HepG2 (cell line): ENCODE data around the gene PRMT6. TPM values are rescaled to one million over a fixed set of nuclear protein-coding genes. Genes with fewer than 3 reads are reported as not detected.
"Not testable (repeated sequence)": the region's sequence is repeated elsewhere in the genome, so short reads cannot be mapped to it uniquely, and the experiment has no call there.

Experiments used
- ATAC-seq: fragments of 200-7000 bp; cut with Tn5 transposase; 3 replicates; pipeline ENCODE4 v1.9.1; 2020; ENCODE audit warnings: mild to moderate bottlenecking, moderate library complexity
- BruUV-seq: library from RNA; stranded (reverse); fragments of 400-500 nt; replicated peaks from 2 replicates; lab custom pipeline; 2021; lab: Mats Ljungman, UMichigan
- CTCF ChIA-PET: fragments of 300-600 bp; formaldehyde crosslinking; extraction: SDS; loops from one replicate; lab custom pipeline; 2021; ENCODE audit warnings: low total read pairs, inconsistent platforms, low intra/inter-chr PET ratio; lab: Yijun Ruan, JAX
- POLR2A ChIA-PET: fragments of 350-600 bp; sonication (Branson Sonifier 250); formaldehyde crosslinking; loops from one replicate; lab custom pipeline; 2020; ENCODE audit warnings: antibody characterized with exemption, inconsistent platforms; lab: Yijun Ruan, JAX
- DNase-seq: peaks from one replicate; pipeline ENCODE4 v3.0.0-alpha.2; 2015; ENCODE audit warnings: low spot score
- FAIRE-seq: peaks from 3 replicates; lab custom pipeline; 2011; peaks lifted over from hg19 to GRCh38; lab: Jason Lieb, UNC
- H2AFZ ChIP-seq: one replicate; pipeline ENCODE4 v1.6.1; 2011; ENCODE audit warnings: low read length, inconsistent platforms
- H3K27ac ChIP-seq: fragments of 300-600 bp; 3 replicates; pipeline ENCODE4 v1.8.0; 2011; ENCODE audit warnings: mixed run types, mild to moderate bottlenecking, mixed read lengths, low read length, inconsistent platforms; ENCODE audit not compliant: insufficient read depth; ENCODE audit errors: extremely low read length
- H3K27me3 ChIP-seq, 2 experiments: fragments of 200-600 bp in 1 of 2; 2 replicates in 1 of 2; 3 replicates in 1 of 2; pipeline versions ENCODE4 v1.6.0 to v1.8.0; 2011; ENCODE audit warnings: low read length in 2 of 2, mild to moderate bottlenecking in 2 of 2, moderate library complexity in 2 of 2, inconsistent platforms in 1 of 2; ENCODE audit not compliant: insufficient read depth in 2 of 2, control insufficient read depth in 1 of 2
- H3K36me3 ChIP-seq, 2 experiments: fragments of 200-600 bp in 1 of 2; replicated peaks in 1 of 2; 2 replicates in 1 of 2; 3 replicates in 1 of 2; pipeline versions ENCODE4 v1.5.1 to v1.8.0; 2011; ENCODE audit warnings: low read length in 2 of 2, inconsistent platforms in 1 of 2; ENCODE audit not compliant: insufficient read depth in 2 of 2, control insufficient read depth in 1 of 2
- H3K4me1 ChIP-seq: 2 replicates; pipeline ENCODE4 v1.5.1; 2012; ENCODE audit warnings: low read length, inconsistent platforms; ENCODE audit not compliant: insufficient read depth
- H3K4me2 ChIP-seq: 2 replicates; pipeline ENCODE4 v1.6.0; 2011; ENCODE audit warnings: low read depth, low read length, inconsistent platforms
- H3K4me3 ChIP-seq, 3 experiments: fragments of 200-600 bp in 1 of 3; sonication (generic), shearing (Covaris generic) in 1 of 3; replicated peaks in 1 of 3; 2 replicates each; pipeline ENCODE4 v1.5.1; 2011 to 2016; ENCODE audit warnings: low read length in 3 of 3, inconsistent platforms in 2 of 3, low read depth in 2 of 3, mild to moderate bottlenecking in 2 of 3, control low read depth in 1 of 3, mixed read lengths in 1 of 3; ENCODE audit not compliant: insufficient read depth in 1 of 3
- H3K79me2 ChIP-seq: one replicate; pipeline ENCODE4 v1.6.1; 2011; ENCODE audit warnings: low read length, inconsistent platforms; ENCODE audit not compliant: insufficient read depth
- H3K9ac ChIP-seq: 2 replicates; pipeline ENCODE4 v1.6.0; 2011; ENCODE audit warnings: mild to moderate bottlenecking, low read depth, low read length, inconsistent platforms; ENCODE audit not compliant: insufficient read depth
- H3K9me3 ChIP-seq: 2 replicates; pipeline ENCODE4 v1.5.1; 2012; ENCODE audit warnings: mild to moderate bottlenecking, low read length
- H4K20me1 ChIP-seq: 2 replicates; pipeline ENCODE4 v1.6.0; 2011; ENCODE audit warnings: inconsistent platforms, mild to moderate bottlenecking, low read length, moderate library complexity; ENCODE audit not compliant: insufficient read depth
- WGBS: methylation state at CpG from one replicate; pipeline ENCODE4 v1.1.6; 2017; ENCODE audit warnings: low lambda C conversion rate; 5-methylcytosine and 5-hydroxymethylcytosine counted together
- in situ Hi-C: cut with HindIII; loops from 2 replicates; pipeline ENCODE4 v1.10.0; 2017; ENCODE audit warnings: low pct_unique_long_range_greater_than_20kb; ENCODE audit not compliant: extremely low pct_ligation_motif_present
- intact Hi-C: fragments of 100-400 bp; cut with micrococcal nuclease; formaldehyde crosslinking; loops from one replicate; pipeline ENCODE4 v1.10.0; 2022; ENCODE audit not compliant: unreplicated experiment
- polyA plus RNA-seq, 8 experiments: library from polyadenylated mRNA; depleted of rRNA in 3 of 8; stranded (reverse) in 7 of 8; unstranded in 1 of 8; fragments of >200 nt; fragmentation: Illumina TruSeq in 4 of 8; extraction: Trizol in 4 of 8; gene quantifications; 2 replicates each; pipeline versions ENCODE4 v1.2.1 to v1.2.3, GENCODE V29; 2011 to 2016; ENCODE audit warnings: low read depth in 4 of 8, missing spikeins in 1 of 8, mixed read lengths in 1 of 8; ENCODE audit not compliant: insufficient read depth in 1 of 8
- total RNA-seq, 5 experiments: library from RNA; depleted of rRNA; stranded (reverse); fragments of >200 nt; fragmentation: Illumina TruSeq; extraction: Trizol; gene quantifications; 2 replicates each; pipeline ENCODE4 v1.2.3, GENCODE V29; 2016; ENCODE audit warnings: low read depth in 1 of 5

Gene PRMT6
- total and polyA plus RNA-seq, 2 of the 13 experiments (the other 11 are each of a cell fraction or from before 2014, with no cell fraction given), result 8.1 to 15.8 TPM

GRCh38 chr1:107038874-107039273 lies 17.6 kb upstream of the PRMT6 start:
- CTCF ChIA-PET, POLR2A ChIA-PET, BruUV-seq, H3K4me3 ChIP-seq, intact Hi-C loops, H3K79me2 ChIP-seq, H3K36me3 ChIP-seq, H2AFZ ChIP-seq, H3K9ac ChIP-seq, DNase-seq, FAIRE-seq, H3K4me2 ChIP-seq, H3K27ac ChIP-seq, H4K20me1 ChIP-seq, H3K4me1 ChIP-seq, H3K27me3 ChIP-seq, ATAC-seq, in situ Hi-C loops: not testable (repeated sequence)
- 32% methylated on average over 3 of the region's 3 CpGs for WGBS
- peaks cover 14% of the 10 kb centered on the region for H3K9me3 ChIP-seq

GRCh38 chr1:107044310-107045220 lies 11.9 kb upstream of the PRMT6 start:
- H3K27ac ChIP-seq, H4K20me1 ChIP-seq, H2AFZ ChIP-seq, H3K4me3 ChIP-seq, CTCF ChIA-PET, H3K36me3 ChIP-seq, H3K4me2 ChIP-seq, BruUV-seq, ATAC-seq, H3K79me2 ChIP-seq, DNase-seq, H3K27me3 ChIP-seq, intact Hi-C loops, H3K9ac ChIP-seq, FAIRE-seq, in situ Hi-C loops, H3K4me1 ChIP-seq: not testable (repeated sequence)
- H3K9me3 ChIP-seq, result peaks cover 12% of the 10 kb centered on the region; the same call in 1 of the 2 replicates
- POLR2A ChIA-PET, result interaction anchor here (1.2 kb wide), 1 partner anchor 12 kb away, joined by 4 read pairs; the partner anchor contains the start of gene PRMT6
- 89% methylated on average over 16 of the region's 44 CpGs for WGBS
